Neural progenitor cell (in vitro differentiated cells): ENCODE measurements around the gene PRX.

Source experiments
- EZH2 ChIP-seq: fragments of 200-600 bp; sonication (generic); IDR thresholded peaks from 2 replicates; pipeline ENCODE4 v1.6.1; 2017; ENCODE audit warnings: antibody characterized with exemption, mild to moderate bottlenecking, moderate library complexity
- EZH2phosphoT487 ChIP-seq: fragments of 200-600 bp; sonication (generic); IDR thresholded peaks from 2 replicates; pipeline ENCODE4 v1.6.1; 2017; ENCODE audit warnings: antibody characterized with exemption
- TF ChIP-seq, protein P1 (sequence below): fragments of 200-600 bp; sonication (generic); IDR thresholded peaks from 2 replicates; pipeline ENCODE4 v1.5.1; 2017; ENCODE audit warnings: antibody characterized with exemption, mild to moderate bottlenecking

DNA sequence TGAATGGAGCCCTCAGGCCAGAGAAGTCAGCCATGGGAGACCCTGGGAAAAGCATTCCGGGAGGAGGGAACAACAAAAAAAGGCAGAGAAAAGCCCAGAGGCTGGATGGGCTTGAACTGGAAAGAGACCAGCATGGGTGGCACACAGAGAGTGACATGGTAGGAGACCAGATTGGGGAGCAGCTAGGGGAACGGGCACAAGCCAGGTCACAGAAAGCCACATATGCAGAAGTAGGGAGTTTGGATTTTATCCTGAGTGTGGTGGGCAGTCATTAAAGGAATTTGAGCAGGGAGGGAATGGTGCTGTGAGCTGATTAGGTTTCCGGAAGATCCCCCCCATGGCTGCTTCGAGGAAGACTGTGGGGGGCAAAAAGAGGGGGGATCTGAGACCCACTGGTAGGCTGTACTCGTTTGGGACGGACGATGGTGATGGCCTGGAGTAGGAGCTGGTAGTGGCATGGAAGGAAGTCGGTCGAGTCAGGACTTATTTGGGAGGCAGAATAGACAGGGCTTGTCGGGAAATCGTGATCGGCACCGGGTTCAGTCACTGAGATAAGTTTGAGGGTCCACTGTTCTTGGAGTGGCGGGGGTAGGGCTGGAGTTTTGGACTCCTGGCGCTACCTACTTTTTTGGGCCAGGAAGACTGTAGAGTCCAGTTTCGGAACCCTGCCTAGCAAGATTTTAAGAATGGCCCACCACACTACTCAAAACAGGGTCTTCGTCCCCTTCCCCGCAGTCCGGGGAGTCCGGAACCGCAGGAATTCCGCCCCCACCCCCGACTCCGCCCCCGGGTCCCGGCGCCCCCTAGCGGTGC lies 11.7 kb upstream of the PRX start:
- TF ChIP-seq, protein P1, sequence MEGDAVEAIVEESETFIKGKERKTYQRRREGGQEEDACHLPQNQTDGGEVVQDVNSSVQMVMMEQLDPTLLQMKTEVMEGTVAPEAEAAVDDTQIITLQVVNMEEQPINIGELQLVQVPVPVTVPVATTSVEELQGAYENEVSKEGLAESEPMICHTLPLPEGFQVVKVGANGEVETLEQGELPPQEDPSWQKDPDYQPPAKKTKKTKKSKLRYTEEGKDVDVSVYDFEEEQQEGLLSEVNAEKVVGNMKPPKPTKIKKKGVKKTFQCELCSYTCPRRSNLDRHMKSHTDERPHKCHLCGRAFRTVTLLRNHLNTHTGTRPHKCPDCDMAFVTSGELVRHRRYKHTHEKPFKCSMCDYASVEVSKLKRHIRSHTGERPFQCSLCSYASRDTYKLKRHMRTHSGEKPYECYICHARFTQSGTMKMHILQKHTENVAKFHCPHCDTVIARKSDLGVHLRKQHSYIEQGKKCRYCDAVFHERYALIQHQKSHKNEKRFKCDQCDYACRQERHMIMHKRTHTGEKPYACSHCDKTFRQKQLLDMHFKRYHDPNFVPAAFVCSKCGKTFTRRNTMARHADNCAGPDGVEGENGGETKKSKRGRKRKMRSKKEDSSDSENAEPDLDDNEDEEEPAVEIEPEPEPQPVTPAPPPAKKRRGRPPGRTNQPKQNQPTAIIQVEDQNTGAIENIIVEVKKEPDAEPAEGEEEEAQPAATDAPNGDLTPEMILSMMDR = no peak
- no peak for TF ChIP-seq EZH2
- no peak for TF ChIP-seq EZH2phosphoT487
